GM19397 (cell line): ENCODE measurements around the gene TRIM47.
A peak's percentile ranks its signal among the peaks of the same experiment; 100 is the strongest.
"Not testable (repeated sequence)": the region's sequence is repeated elsewhere in the genome, so short reads cannot be mapped to it uniquely, and the experiment has no call there.

ENCODE experiments used
- ATAC-seq: cut with Tn5 transposase; IDR thresholded peaks from one replicate; pipeline ENCODE4 v1.9.1; 2021; ENCODE audit warnings: mild to moderate bottlenecking, moderate library complexity; ENCODE audit not compliant: unreplicated experiment

The TRIM47 gene

GRCh38 chr17:75872434-75873351 lies 5.7 kb downstream of the TRIM47 start:
- ATAC-seq, result no peak

GRCh38 chr17:75870228-75870627 lies 8.2 kb downstream of the TRIM47 start:
- not testable (repeated sequence) for ATAC-seq

- ATAC-seq, result no peak
These were observed 8.9 kb downstream of the TRIM47 start for GRCh38 chr17:75869282-75870141.

- ATAC-seq, result not testable (repeated sequence)
These were observed 9.6 kb downstream of the TRIM47 start for GRCh38 chr17:75868730-75869281.

GRCh38 chr17:75865404-75866188 lies 12.8 kb downstream of the TRIM47 start:
- not testable (repeated sequence) for ATAC-seq

GRCh38 chr17:75864887-75865286 lies 13.5 kb downstream of the TRIM47 start:
- not testable (repeated sequence) for ATAC-seq

- ATAC-seq, result peak; percentile 81
These were observed 13.9 kb downstream of the TRIM47 start for GRCh38 chr17:75864448-75864871.

- no peak for ATAC-seq
These were observed 16.5 kb downstream of the TRIM47 start for GRCh38 chr17:75861927-75862317.

GRCh38 chr17:75859358-75859757 lies 19.0 kb downstream of the TRIM47 start:
- not testable (repeated sequence) for ATAC-seq

- no peak for ATAC-seq
These were observed 22.2 kb downstream of the TRIM47 start for GRCh38 chr17:75856062-75856756.

GRCh38 chr17:75855310-75856061 lies 22.9 kb downstream of the TRIM47 start, which contains the start of gene WBP2:
Gene WBP2 (minus strand): TSS chr17:75855335. CDS start chr17:75855297, 38 bp downstream.
- ATAC-seq, result peak; percentile 80

- ATAC-seq, result peak; percentile 1
These were observed 23.5 kb downstream of the TRIM47 start for GRCh38 chr17:75854881-75855309.

GRCh38 chr17:75854101-75854748 lies 24.2 kb downstream of the TRIM47 start:
- ATAC-seq, result no peak

GRCh38 chr17:75853433-75853832 lies 24.9 kb downstream of the TRIM47 start:
- ATAC-seq, result no peak

GRCh38 chr17:75851693-75851991 lies 26.7 kb downstream of the TRIM47 start:
- not testable (repeated sequence) for ATAC-seq

GRCh38 chr17:75850928-75851692 lies 27.3 kb downstream of the TRIM47 start:
- ATAC-seq, result no peak

- no peak for ATAC-seq
These were observed 28.7 kb downstream of the TRIM47 start for GRCh38 chr17:75849724-75850123.

GRCh38 chr17:75849279-75849646 lies 29.1 kb downstream of the TRIM47 start:
- no peak for ATAC-seq
